Neural cell (in vitro differentiated cells): ENCODE data around the gene OR4F15.

Source experiments
- CTCF ChIP-seq: fragments of 450-650 bp; IDR thresholded peaks from 2 replicates; pipeline ENCODE4 v1.5.1; 2014; ENCODE audit warnings: antibody characterized with exemption, mild to moderate bottlenecking, moderate library complexity; ENCODE audit not compliant: poor library complexity, severe bottlenecking
- EP300 ChIP-seq: fragments of 450-650 bp; conservative IDR thresholded peaks from 2 replicates; pipeline ENCODE4 v1.6.1; 2014; ENCODE audit warnings: antibody characterized with exemption, mild to moderate bottlenecking, moderate library complexity; ENCODE audit not compliant: poor library complexity, severe bottlenecking
- EZH2 ChIP-seq: fragments of 200-600, 300-800 bp; shearing (Covaris generic), sonication (generic); IDR thresholded peaks from 2 replicates; pipeline ENCODE4 v1.6.1; 2014; ENCODE audit warnings: antibody characterized with exemption, low read length, borderline replicate concordance, mild to moderate bottlenecking; ENCODE audit not compliant: insufficient read depth, poor library complexity, severe bottlenecking
- MXI1 ChIP-seq: fragments of 450-650 bp; conservative IDR thresholded peaks from 2 replicates; pipeline ENCODE4 v1.6.1; 2014; ENCODE audit warnings: antibody characterized with exemption, mild to moderate bottlenecking; ENCODE audit not compliant: poor library complexity, severe bottlenecking
- POLR2AphosphoS5 ChIP-seq: IDR thresholded peaks from 2 replicates; pipeline ENCODE4 v1.6.1; 2012
- RAD21 ChIP-seq: fragments of 450-650 bp; conservative IDR thresholded peaks from 2 replicates; pipeline ENCODE4 v1.6.1; 2014; ENCODE audit warnings: antibody characterized with exemption, mild to moderate bottlenecking, moderate library complexity
- REST ChIP-seq: IDR thresholded peaks from 2 replicates; pipeline ENCODE4 v1.6.1; 2012; ENCODE audit warnings: borderline replicate concordance
- SMC3 ChIP-seq: fragments of 450-650 bp; conservative IDR thresholded peaks from 2 replicates; pipeline ENCODE4 v1.6.1; 2014; ENCODE audit warnings: antibody characterized with exemption, mild to moderate bottlenecking, moderate library complexity; ENCODE audit not compliant: poor library complexity
- TAF1 ChIP-seq: IDR thresholded peaks from 2 replicates; pipeline ENCODE4 v1.6.1; 2012; ENCODE audit warnings: low read depth

- TF ChIP-seq CTCF: no peak
- no peak for TF ChIP-seq TAF1
- no peak for TF ChIP-seq MXI1
- no peak for TF ChIP-seq POLR2AphosphoS5
- TF ChIP-seq SMC3: no peak
- no peak for TF ChIP-seq EP300
- no peak for TF ChIP-seq EZH2
- no peak for TF ChIP-seq RAD21
- no peak for TF ChIP-seq REST
Observed at GRCh38 chr15:101781928-101782327, 30.1 kb upstream of the OR4F15 start.
